Activated naive CD8-positive, alpha-beta T cell (primary cell): ENCODE results near the gene FER1L5.

Experiments used
- H3K27ac Mint-ChIP-seq: one replicate; pipeline ENCODE4 v1.8.0; 2021; ENCODE audit warnings: mixed read lengths
- H3K27me3 Mint-ChIP-seq: one replicate; pipeline ENCODE4 v1.8.0; 2021; ENCODE audit warnings: mixed read lengths
- H3K36me3 Mint-ChIP-seq: one replicate; pipeline ENCODE4 v1.8.0; 2021; ENCODE audit warnings: mixed read lengths
- H3K4me1 Mint-ChIP-seq: one replicate; pipeline ENCODE4 v1.8.0; 2021; ENCODE audit warnings: low read depth, mixed read lengths
- H3K4me3 Mint-ChIP-seq: one replicate; pipeline ENCODE4 v1.8.0; 2021; ENCODE audit warnings: mild to moderate bottlenecking, mixed read lengths
- H3K9me3 Mint-ChIP-seq: one replicate; pipeline ENCODE4 v1.8.0; 2021; ENCODE audit warnings: low read depth, mixed read lengths

FER1L5 gene

GRCh38 chr2:96727431-96727830, 84.9 kb downstream of the FER1L5 start:
- Mint-ChIP-seq H3K4me1 (no peaks in the 10 kb centered on the region), H3K4me3 (no peak overlapping the region), H3K27ac (no peak overlapping the region), H3K27me3 (no peaks in the 10 kb centered on the region), H3K9me3 (no peaks in the 10 kb centered on the region), H3K36me3 (peaks cover 7% of the 10 kb centered on the region)

GRCh38 chr2:96729748-96730147, 87.2 kb downstream of the FER1L5 start:
- Mint-ChIP-seq H3K36me3 (peaks cover 9% of the 10 kb centered on the region), H3K27ac (no peak overlapping the region), H3K9me3 (no peaks in the 10 kb centered on the region), H3K4me3 (no peak overlapping the region), H3K27me3 (no peaks in the 10 kb centered on the region), H3K4me1 (no peaks in the 10 kb centered on the region)

- no peaks in the 10 kb centered on the region for H3K9me3 Mint-ChIP-seq
- no peaks in the 10 kb centered on the region for H3K27me3 Mint-ChIP-seq
- no peak overlapping the region for H3K27ac Mint-ChIP-seq
- H3K4me3 Mint-ChIP-seq = no peak overlapping the region
- H3K36me3 Mint-ChIP-seq = peaks cover 13% of the 10 kb centered on the region
- no peaks in the 10 kb centered on the region for H3K4me1 Mint-ChIP-seq
These were observed 87.6 kb downstream of the FER1L5 start for GRCh38 chr2:96730212-96730611.

GRCh38 chr2:96733931-96734330, 91.4 kb downstream of the FER1L5 start:
- no peaks in the 10 kb centered on the region for H3K27me3 Mint-ChIP-seq
- no peak overlapping the region for H3K27ac Mint-ChIP-seq
- no peaks in the 10 kb centered on the region for H3K9me3 Mint-ChIP-seq
- no peak overlapping the region for H3K4me3 Mint-ChIP-seq
- H3K36me3 Mint-ChIP-seq = peaks cover 8% of the 10 kb centered on the region
- H3K4me1 Mint-ChIP-seq = peaks cover 12% of the 10 kb centered on the region

GRCh38 chr2:96734880-96735583, 92.5 kb downstream of the FER1L5 start:
- Mint-ChIP-seq H3K27ac (no peak overlapping the region), H3K4me3 (no peak overlapping the region), H3K4me1 (peaks cover 22% of the 10 kb centered on the region), H3K27me3 (no peaks in the 10 kb centered on the region), H3K36me3 (peaks cover 8% of the 10 kb centered on the region), H3K9me3 (no peaks in the 10 kb centered on the region)

GRCh38 chr2:96737251-96737650, 94.7 kb downstream of the FER1L5 start:
- Mint-ChIP-seq H3K4me1 (peaks cover 26% of the 10 kb centered on the region), H3K9me3 (no peaks in the 10 kb centered on the region), H3K36me3 (peaks cover 8% of the 10 kb centered on the region), H3K27ac (no peak overlapping the region), H3K27me3 (no peaks in the 10 kb centered on the region), H3K4me3 (peak overlapping the region; percentile 61)

- H3K27ac Mint-ChIP-seq = no peak overlapping the region
- H3K4me3 Mint-ChIP-seq = peak overlapping the region; percentile 61
- H3K27me3 Mint-ChIP-seq = no peaks in the 10 kb centered on the region
These were observed 95.3 kb downstream of the FER1L5 start for GRCh38 chr2:96737831-96738230.

GRCh38 chr2:96739076-96739632, 96.6 kb downstream of the FER1L5 start:
- peak overlapping the region; percentile 88 for H3K27ac Mint-ChIP-seq
- peak overlapping the region; percentile 95 for H3K4me3 Mint-ChIP-seq
- H3K27me3 Mint-ChIP-seq = no peaks in the 10 kb centered on the region
- H3K9me3 Mint-ChIP-seq = no peaks in the 10 kb centered on the region
- peaks cover 26% of the 10 kb centered on the region for H3K4me1 Mint-ChIP-seq
- H3K36me3 Mint-ChIP-seq = peaks cover 5% of the 10 kb centered on the region

More at GRCh38 chr2:96737831-96738230, 95.3 kb downstream of the FER1L5 start:
- Mint-ChIP-seq H3K4me1 (peaks cover 26% of the 10 kb centered on the region), H3K9me3 (no peaks in the 10 kb centered on the region), H3K36me3 (peaks cover 8% of the 10 kb centered on the region)

- peaks cover 26% of the 10 kb centered on the region for H3K4me1 Mint-ChIP-seq
- peak within 1 kb of the TSS; percentile 88 for H3K27ac Mint-ChIP-seq
- H3K4me3 Mint-ChIP-seq = peak within 1 kb of the TSS; percentile 95
- no peaks in the 10 kb centered on the region for H3K27me3 Mint-ChIP-seq
- H3K36me3 Mint-ChIP-seq = peaks cover 2% of the 10 kb centered on the region
- no peaks in the 10 kb centered on the region for H3K9me3 Mint-ChIP-seq
These were observed 97.3 kb downstream of the FER1L5 start, which contains the start of gene LMAN2L for GRCh38 chr2:96739633-96740428. Gene LMAN2L, minus strand, starts transcription at chr2:96740064. Its CDS starts 24 bp downstream, at chr2:96740040.

GRCh38 chr2:96747061-96747617, 104.6 kb downstream of the FER1L5 start:
- no peaks in the 10 kb centered on the region for H3K36me3 Mint-ChIP-seq
- H3K4me3 Mint-ChIP-seq = no peak overlapping the region
- H3K27me3 Mint-ChIP-seq = peaks cover 1% of the 10 kb centered on the region
- H3K4me1 Mint-ChIP-seq = no peaks in the 10 kb centered on the region
- H3K27ac Mint-ChIP-seq = no peak overlapping the region
- no peaks in the 10 kb centered on the region for H3K9me3 Mint-ChIP-seq

GRCh38 chr2:96751800-96752199, 109.2 kb downstream of the FER1L5 start:
- H3K27ac Mint-ChIP-seq = no peak overlapping the region
- no peak overlapping the region for H3K4me3 Mint-ChIP-seq
- H3K27me3 Mint-ChIP-seq = peaks cover 1% of the 10 kb centered on the region
- no peaks in the 10 kb centered on the region for H3K36me3 Mint-ChIP-seq
- no peaks in the 10 kb centered on the region for H3K4me1 Mint-ChIP-seq
- no peaks in the 10 kb centered on the region for H3K9me3 Mint-ChIP-seq

GRCh38 chr2:96753661-96754282, 111.2 kb downstream of the FER1L5 start:
- no peaks in the 10 kb centered on the region for H3K9me3 Mint-ChIP-seq
- no peaks in the 10 kb centered on the region for H3K36me3 Mint-ChIP-seq
- peaks cover 1% of the 10 kb centered on the region for H3K27me3 Mint-ChIP-seq
- H3K27ac Mint-ChIP-seq = no peak overlapping the region
- no peaks in the 10 kb centered on the region for H3K4me1 Mint-ChIP-seq
- H3K4me3 Mint-ChIP-seq = no peak overlapping the region

- Mint-ChIP-seq H3K27me3 (peaks cover 1% of the 10 kb centered on the region), H3K9me3 (no peaks in the 10 kb centered on the region), H3K4me1 (peaks cover under 1% of the 10 kb centered on the region), H3K4me3 (no peak overlapping the region), H3K36me3 (no peaks in the 10 kb centered on the region), H3K27ac (no peak overlapping the region)
These were observed 111.8 kb downstream of the FER1L5 start for GRCh38 chr2:96754317-96754716.
